A172 (cell line): ENCODE results near the gene FBXL17. TPM values are rescaled to one million over a fixed set of nuclear protein-coding genes. Genes with fewer than 3 reads are reported as not detected.

Source experiments
- DNase-seq: peaks from one replicate; pipeline ENCODE4 v3.0.0-alpha.2; 2015; ENCODE audit warnings: low spot score
- total RNA-seq: library from RNA; depleted of rRNA; stranded (reverse); fragments of >200 nt; shearing (Covaris generic); gene quantifications from 2 replicates; pipeline ENCODE4 v1.2.3, GENCODE V29; 2014

The FBXL17 gene
- total RNA-seq, 1 experiment from 2014 or later, result 15.4 TPM

- DNase-seq, result no peak
Measured at GRCh38 chr5:108249785-108250426, 132.0 kb downstream of the FBXL17 start.

GRCh38 chr5:108249095-108249784 is 132.7 kb downstream of the FBXL17 start:
- no peak for DNase-seq

GRCh38 chr5:108238936-108239887 is 142.7 kb downstream of the FBXL17 start:
- peak; percentile 24 for DNase-seq

GRCh38 chr5:108238461-108238860 is 143.4 kb downstream of the FBXL17 start:
- no peak for DNase-seq

GRCh38 chr5:108233617-108234155 is 148.2 kb downstream of the FBXL17 start:
- DNase-seq, result no peak

- no peak for DNase-seq
Measured at GRCh38 chr5:108232805-108233204, 149.1 kb downstream of the FBXL17 start.

- no peak for DNase-seq
Measured at GRCh38 chr5:108222011-108222410, 159.9 kb downstream of the FBXL17 start.

GRCh38 chr5:108220834-108221233 is 161.1 kb downstream of the FBXL17 start:
- DNase-seq, result no peak

GRCh38 chr5:108216890-108217289 is 165.0 kb downstream of the FBXL17 start:
- peak; percentile 59 for DNase-seq

GRCh38 chr5:108214857-108215256 is 167.0 kb downstream of the FBXL17 start:
- DNase-seq, result no peak

GRCh38 chr5:108212775-108213346 is 169.0 kb downstream of the FBXL17 start:
- DNase-seq, result no peak

- no peak for DNase-seq
Measured at GRCh38 chr5:108206707-108207106, 175.2 kb downstream of the FBXL17 start.

GRCh38 chr5:108201721-108202120 is 180.2 kb downstream of the FBXL17 start:
- no peak for DNase-seq

GRCh38 chr5:108196276-108196675 is 185.6 kb downstream of the FBXL17 start:
- DNase-seq, result no peak

- DNase-seq, result peak; percentile 82
Measured at GRCh38 chr5:108193021-108193795, 188.7 kb downstream of the FBXL17 start.

GRCh38 chr5:108184940-108185339 is 197.0 kb downstream of the FBXL17 start:
- no peak for DNase-seq

- no peak for DNase-seq
Measured at GRCh38 chr5:108181975-108182374, 199.9 kb downstream of the FBXL17 start.

GRCh38 chr5:108174286-108174685 is 207.6 kb downstream of the FBXL17 start:
- no peak for DNase-seq

- DNase-seq, result no peak
Measured at GRCh38 chr5:108171759-108172158, 210.1 kb downstream of the FBXL17 start.

GRCh38 chr5:108168915-108169314 is 213.0 kb downstream of the FBXL17 start:
- no peak for DNase-seq

- DNase-seq, result no peak
Measured at GRCh38 chr5:108167174-108167573, 214.7 kb downstream of the FBXL17 start.
